Measurements from ENCODE around the gene B3GNT9.

DNA sequence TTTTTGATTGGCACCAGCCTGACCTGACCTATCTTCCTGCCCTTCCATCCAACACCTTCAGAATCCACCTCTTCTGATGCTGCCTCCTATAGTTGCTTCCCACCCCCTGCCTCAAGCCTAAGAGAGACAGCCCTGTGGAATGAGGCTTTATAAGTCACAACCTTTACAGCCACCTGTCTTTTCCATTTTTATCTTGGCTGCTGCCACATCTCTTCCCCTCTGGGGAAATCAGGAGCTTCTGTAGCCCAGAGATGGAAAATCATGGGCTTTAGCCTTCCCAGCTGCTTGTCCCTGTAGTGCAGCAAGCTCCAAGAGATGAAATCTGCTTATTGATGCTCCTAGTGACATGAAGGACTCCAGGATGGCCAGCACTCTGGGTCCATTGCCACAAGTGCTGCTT, 22.4 kb downstream of the B3GNT9 start:
- TF ChIP-seq SUZ12 (IDR thresholded peaks at IDR 0.05) = no peak
- no peak for TF ChIP-seq NFRKB (IDR thresholded peaks at IDR 0.05)
- TF ChIP-seq ELF4 (IDR thresholded peaks at IDR 0.05) = no peak
- no peak for TF ChIP-seq BHLHE40 (IDR thresholded peaks at IDR 0.05; ENCODE audit: borderline replicate concordance)
- TF ChIP-seq FOXA1 (IDR thresholded peaks at IDR 0.05) = no peak
- no peak for TF ChIP-seq ZNF384 (IDR thresholded peaks at IDR 0.05)
- no peak for TF ChIP-seq SP1 (IDR thresholded peaks at IDR 0.05)
